Liver (tissue), 3 donors: ENCODE measurements around the gene SPO11.

Source experiments
- CTCF ChIP-seq: fragments of 150-350 bp; IDR thresholded peaks from 2 replicates; pipeline ENCODE4 v1.5.1; 2017; ENCODE audit warnings: improper control_type of control experiment, low read depth, low read length; ENCODE audit not compliant: missing input control
- GABPA ChIP-seq, 2 donors: IDR thresholded peaks in 1 of 2; conservative IDR thresholded peaks in 1 of 2; 2 replicates each; pipeline ENCODE4 v1.6.1; 2016; ENCODE audit warnings: antibody characterized with exemption in 2 of 2, mild to moderate bottlenecking in 1 of 2, moderate library complexity in 1 of 2
- donor health status: healthy.
- donor health status: healthy.

- TF ChIP-seq CTCF = no peak
- no peak for TF ChIP-seq GABPA (IDR thresholded peaks at IDR 0.05 in 1 of 2, conservative IDR thresholded peaks at IDR 0.05 in 1 of 2)
Measured at GRCh38 chr20:57332105-57333089, 2.8 kb downstream of the SPO11 start.
